Measurements from ENCODE around the gene THAP11. TPM values are rescaled to one million over a fixed set of nuclear protein-coding genes. Genes with fewer than 3 reads are reported as not detected.
A peak's percentile ranks its signal among the peaks of the same experiment; 100 is the strongest.

Gene THAP11
- total RNA-seq, 1 experiment from 2014 or later, result 46.5 TPM

GRCh38 chr16:67884684-67885083, 42.6 kb downstream of the THAP11 start, which contains the start of gene NRN1L:
Gene NRN1L (plus strand): TSS chr16:67884885. CDS start chr16:67884904, 19 bp downstream.
- ChIA-PET POLR2A (interaction anchor here (0.6 to 3.8 kb wide), 10 partner anchors 9 to 201 kb away, joined by 3 to 30 read pairs (median 4); partner anchors contain the start of genes NFATC3, PSKH1, PSMB10 and SLC12A4), CTCF (interaction anchor here (0.9 to 5.5 kb wide), 37 partner anchors 9 to 371 kb away, joined by 3 to 144 read pairs (median 10); partner anchors contain the start of genes C16orf86, CTRL, EDC4 and ENKD1)
- TF ChIP-seq SP1 (CRISPR knock-in tag; conservative IDR thresholded peaks at IDR 0.05) (peak; percentile 41; the same call in 1 of the 2 replicates), JUN (CRISPR knock-in tag; IDR thresholded peaks at IDR 0.05) (no peak), NFYB (CRISPR knock-in tag; conservative IDR thresholded peaks at IDR 0.05; ENCODE audit: low read depth) (peak; percentile 62)
- H3K27me3 Mint-ChIP-seq (ENCODE audit: low read depth), result no peaks in the 10 kb centered on the region
- DNase-seq (ENCODE audit: low spot score), result peak; percentile 96
- peak; percentile 91 for ATAC-seq
- peak within 1 kb of the TSS; percentile 53 for H3K4me3 Mint-ChIP-seq
- H3K36me3 Mint-ChIP-seq, result peaks cover 26% of the 10 kb centered on the region
- peaks cover 23% of the 10 kb centered on the region for H3K4me1 Mint-ChIP-seq
- peak within 1 kb of the TSS; percentile 99 for H3K27ac Mint-ChIP-seq
- no peaks in the 10 kb centered on the region for H3K9me3 Mint-ChIP-seq

- Mint-ChIP-seq H3K4me1 (peaks cover 23% of the 10 kb centered on the region), H3K9me3 (no peaks in the 10 kb centered on the region), H3K27me3 (ENCODE audit: low read depth) (no peaks in the 10 kb centered on the region), H3K4me3 (no peak overlapping the region), H3K36me3 (peaks cover 19% of the 10 kb centered on the region), H3K27ac (no peak overlapping the region)
- DNase-seq (ENCODE audit: low spot score) (no peak), ATAC-seq (no peak)
- CTCF ChIA-PET, result interaction anchor here (0.6 to 5.5 kb wide), 8 partner anchors 11 to 365 kb away, joined by 3 to 144 read pairs (median 13); partner anchors contain the start of genes CTRL, EDC4, PSMB10 and RANBP10
- POLR2A ChIA-PET, result interaction anchor here (1.5 to 3.8 kb wide), 3 partner anchors 34 to 50 kb away, joined by 3 to 30 read pairs (median 4); partner anchors contain the start of gene PSMB10
- TF ChIP-seq ZNF281 (CRISPR knock-in tag; IDR thresholded peaks at IDR 0.05) (no peak), JAZF1 (CRISPR knock-in tag; IDR thresholded peaks at IDR 0.05) (no peak), IRF1 (CRISPR knock-in tag; IDR thresholded peaks at IDR 0.05) (no peak), ZNF219 (CRISPR knock-in tag; IDR thresholded peaks at IDR 0.05; ENCODE audit: borderline replicate concordance) (no peak), ATF6 (CRISPR knock-in tag; IDR thresholded peaks at IDR 0.05) (no peak), ATF3 (CRISPR knock-in tag; conservative IDR thresholded peaks at IDR 0.05) (no peak), RORB (CRISPR knock-in tag; IDR thresholded peaks at IDR 0.05) (no peak), FOXP1 (CRISPR knock-in tag; IDR thresholded peaks at IDR 0.05; ENCODE audit: borderline replicate concordance) (no peak), ZNF425 (CRISPR knock-in tag; conservative IDR thresholded peaks at IDR 0.05) (no peak), NR1H2 (CRISPR knock-in tag; IDR thresholded peaks at IDR 0.05) (no peak), EMX1 (CRISPR knock-in tag; IDR thresholded peaks at IDR 0.05) (no peak), MXD4 (CRISPR knock-in tag; IDR thresholded peaks at IDR 0.05; ENCODE audit: borderline replicate concordance) (no peak), ZNF138 (CRISPR knock-in tag; conservative IDR thresholded peaks at IDR 0.05) (no peak), E2F5 (CRISPR knock-in tag; IDR thresholded peaks at IDR 0.05) (no peak), ZNF121 (CRISPR knock-in tag; IDR thresholded peaks at IDR 0.05) (no peak)
These were observed 43.4 kb downstream of the THAP11 start for GRCh38 chr16:67885545-67885944.
